Measurements from ENCODE around the gene ACADSB. TPM values are rescaled to one million over a fixed set of nuclear protein-coding genes. Genes with fewer than 3 reads are reported as not detected.

ACADSB gene
- 13.1 TPM for total RNA-seq

- peak; percentile 97 for DNase-seq
These were observed at the start of gene ACADSB, which contains the start of gene IKZF5 for GRCh38 chr10:123008355-123009104. Gene ACADSB (plus strand): TSS chr10:123009006. CDS start chr10:123009030, 24 bp downstream. Gene IKZF5 (minus strand): TSS chr10:123008795. CDS start chr10:122998625, 10,170 bp downstream.

- no peak for DNase-seq
These were observed 46.4 kb upstream of the ACADSB start for GRCh38 chr10:122962405-122962804.

GRCh38 chr10:122966879-122967278 is 41.9 kb upstream of the ACADSB start:
- DNase-seq: no peak

- no peak for DNase-seq
These were observed 40.1 kb upstream of the ACADSB start for GRCh38 chr10:122968698-122969097.

- no peak for DNase-seq
These were observed 34.8 kb upstream of the ACADSB start for GRCh38 chr10:122974023-122974422.

- DNase-seq: no peak
These were observed 34.2 kb upstream of the ACADSB start for GRCh38 chr10:122974543-122975064.

- peak; percentile 92 for DNase-seq
These were observed 28.4 kb upstream of the ACADSB start, which contains the start of gene PSTK for GRCh38 chr10:122980209-122981065. Gene PSTK (plus strand): TSS chr10:122980401. CDS start chr10:122980480, 79 bp downstream.

GRCh38 chr10:122981066-122981464 is 27.7 kb upstream of the ACADSB start:
- peak; percentile 34 for DNase-seq

- DNase-seq: no peak
These were observed 24.9 kb upstream of the ACADSB start for GRCh38 chr10:122983898-122984297.

- no peak for DNase-seq
These were observed 24.1 kb upstream of the ACADSB start for GRCh38 chr10:122984708-122985107.

GRCh38 chr10:122986335-122986734 is 22.5 kb upstream of the ACADSB start:
- DNase-seq: no peak

GRCh38 chr10:122988501-122988900 is 20.3 kb upstream of the ACADSB start:
- no peak for DNase-seq

- DNase-seq: no peak
These were observed 18.5 kb upstream of the ACADSB start for GRCh38 chr10:122990278-122990677.

GRCh38 chr10:122992031-122992585 is 16.7 kb upstream of the ACADSB start:
- DNase-seq: no peak

GRCh38 chr10:122993797-122994336 is 14.9 kb upstream of the ACADSB start:
- DNase-seq: no peak

GRCh38 chr10:122995936-122996335 is 12.9 kb upstream of the ACADSB start:
- no peak for DNase-seq

- no peak for DNase-seq
These were observed 10.9 kb upstream of the ACADSB start for GRCh38 chr10:122997864-122998263.

- DNase-seq: no peak
These were observed 10.4 kb upstream of the ACADSB start for GRCh38 chr10:122998360-122998917.

- no peak for DNase-seq
These were observed 9.9 kb upstream of the ACADSB start for GRCh38 chr10:122998934-122999333.

GRCh38 chr10:122999347-122999746 is 9.5 kb upstream of the ACADSB start:
- no peak for DNase-seq

GRCh38 chr10:123000155-123000554 is 8.7 kb upstream of the ACADSB start:
- no peak for DNase-seq

GRCh38 chr10:123001370-123001769 is 7.4 kb upstream of the ACADSB start:
- no peak for DNase-seq

Measured in skin of body (tissue), 2 donors.